Stimulated activated naive B cell treated with anti-CD40 and anti-IgM and Interleukin-4, amounts not matched to agents 10 μg/mL and 1 μg/mL and 100 μg/mL, for 72 hours (primary cell): Measurements from ENCODE around the gene CYP26C1.

ENCODE experiments used
- ATAC-seq, 2 donors: fragments of 150-1000 bp; cut with Tn5 transposase; replicated peaks; 2 replicates each; pipeline ENCODE4 v1.10.0; 2021; ENCODE audit warnings: moderate library complexity in 1 of 2
- DNase-seq: peaks from one replicate; pipeline ENCODE4 v3.0.0; 2021
- H3K27ac Mint-ChIP-seq: one replicate; pipeline ENCODE4 v1.8.0; 2022; ENCODE audit warnings: mild to moderate bottlenecking, mixed read lengths
- H3K27me3 Mint-ChIP-seq, 2 donors: one replicate each; pipeline ENCODE4 v1.8.0; 2022; ENCODE audit warnings: mixed read lengths in 2 of 2
- H3K36me3 Mint-ChIP-seq, 2 donors: one replicate each; pipeline ENCODE4 v1.8.0; 2022; ENCODE audit warnings: mixed read lengths in 2 of 2, mild to moderate bottlenecking in 1 of 2
- H3K4me1 Mint-ChIP-seq, 2 donors: one replicate each; pipeline ENCODE4 v1.8.0; 2022; ENCODE audit warnings: mixed read lengths in 2 of 2, mild to moderate bottlenecking in 1 of 2
- H3K4me3 Mint-ChIP-seq, 2 donors: one replicate each; pipeline ENCODE4 v1.8.0; 2022; ENCODE audit warnings: mild to moderate bottlenecking in 2 of 2, mixed read lengths in 2 of 2, moderate library complexity in 1 of 2
- H3K9me3 Mint-ChIP-seq, 2 donors: one replicate each; pipeline ENCODE4 v1.8.0; 2022; ENCODE audit warnings: mixed read lengths in 2 of 2, mild to moderate bottlenecking in 1 of 2

CYP26C1 gene

GRCh38 chr10:93069245-93069561 lies 8.6 kb downstream of the CYP26C1 start:
- Mint-ChIP-seq H3K4me1 (peaks cover 28 to 55% of the 10 kb centered on the region in 2 donors), H3K4me3 (no peak overlapping the region), H3K27me3 (peaks cover 73 to 87% of the 10 kb centered on the region in 2 donors), H3K27ac (no peak overlapping the region), H3K9me3 (no peaks in the 10 kb centered on the region), H3K36me3 (peaks cover 0 to under 1% of the 10 kb centered on the region in 2 donors)
- ATAC-seq, result no peak
- no peak for DNase-seq

DNA sequence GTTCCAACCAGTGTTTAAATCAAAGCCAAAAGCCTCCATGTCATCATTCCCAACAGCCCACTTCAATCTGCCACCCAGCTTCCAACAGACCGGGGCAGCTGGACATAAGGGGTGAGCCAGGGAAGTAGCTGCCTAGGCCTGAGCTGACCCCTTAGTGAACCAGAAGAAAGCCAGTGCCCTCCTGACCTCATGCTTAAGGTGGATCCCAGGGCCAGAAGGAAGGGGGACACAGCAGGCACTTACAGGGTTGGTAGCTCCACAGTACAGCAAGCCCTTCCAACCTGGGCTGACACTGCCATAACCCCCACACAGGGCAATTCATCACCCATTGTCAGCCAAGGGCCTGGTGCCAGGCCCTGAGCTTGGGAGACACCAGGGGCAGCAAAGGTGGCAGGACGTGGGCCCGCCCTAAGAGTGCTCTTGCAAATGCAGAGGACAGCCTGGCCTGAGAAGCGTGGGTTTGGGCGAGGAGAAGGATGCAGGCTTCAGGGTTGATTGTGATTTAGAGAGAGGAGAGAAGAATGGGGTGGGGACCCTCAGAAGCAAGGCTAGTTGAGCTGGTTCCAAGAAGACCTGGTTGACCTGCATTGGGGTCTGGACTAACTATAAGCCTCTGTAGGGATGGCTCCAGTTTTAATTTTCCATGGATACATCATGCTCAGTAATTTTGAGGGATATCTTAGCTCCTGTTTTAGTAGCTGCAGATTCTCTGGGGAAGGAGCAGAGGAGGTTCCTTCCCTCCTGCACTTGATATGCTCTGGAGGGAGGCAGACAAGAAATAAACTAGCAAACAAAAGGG lies 10.0 kb downstream of the CYP26C1 start:
- Mint-ChIP-seq H3K27me3 (peaks cover 70 to 84% of the 10 kb centered on the region in 2 donors), H3K4me3 (peak overlapping the region in 1 of 2 donors; percentile 7), H3K36me3 (peaks cover 0 to 4% of the 10 kb centered on the region in 2 donors), H3K9me3 (no peaks in the 10 kb centered on the region), H3K27ac (peak overlapping the region; percentile 78), H3K4me1 (peaks cover 31 to 61% of the 10 kb centered on the region in 2 donors)
- no peak for ATAC-seq
- no peak for DNase-seq

GRCh38 chr10:93071177-93071472 lies 10.5 kb downstream of the CYP26C1 start:
- ATAC-seq (no peak), DNase-seq (no peak)
- Mint-ChIP-seq H3K4me3 (peak overlapping the region; percentile 7 to 26), H3K27ac (peak overlapping the region; percentile 61), H3K27me3 (peaks cover 73 to 87% of the 10 kb centered on the region in 2 donors), H3K9me3 (no peaks in the 10 kb centered on the region), H3K36me3 (peaks cover 0 to 4% of the 10 kb centered on the region in 2 donors), H3K4me1 (peaks cover 33 to 63% of the 10 kb centered on the region in 2 donors)

GRCh38 chr10:93071674-93072224 lies 11.2 kb downstream of the CYP26C1 start:
- no peak overlapping the region for H3K27ac Mint-ChIP-seq
- peak overlapping the region; percentile 80 to 84 for H3K4me3 Mint-ChIP-seq
- H3K27me3 Mint-ChIP-seq, result peaks cover 71 to 87% of the 10 kb centered on the region in 2 donors

GRCh38 chr10:93072225-93072712 lies 11.7 kb downstream of the CYP26C1 start:
- H3K27ac Mint-ChIP-seq, result peak overlapping the region; percentile 71
- ATAC-seq, result no peak

More at GRCh38 chr10:93071674-93072224, 11.2 kb downstream of the CYP26C1 start:
- H3K36me3 Mint-ChIP-seq, result peaks cover 0 to 4% of the 10 kb centered on the region in 2 donors
- ATAC-seq (no peak), DNase-seq (no peak)
- no peaks in the 10 kb centered on the region for H3K9me3 Mint-ChIP-seq
- H3K4me1 Mint-ChIP-seq, result peaks cover 33 to 67% of the 10 kb centered on the region in 2 donors

GRCh38 chr10:93072713-93073538 lies 12.3 kb downstream of the CYP26C1 start:
- Mint-ChIP-seq H3K4me1 (peaks cover 33 to 68% of the 10 kb centered on the region in 2 donors), H3K27me3 (peaks cover 61 to 78% of the 10 kb centered on the region in 2 donors), H3K36me3 (peaks cover 0 to 4% of the 10 kb centered on the region in 2 donors), H3K4me3 (peak overlapping the region; percentile 60 to 84), H3K9me3 (no peaks in the 10 kb centered on the region), H3K27ac (peak overlapping the region; percentile 9)
- DNase-seq (no peak), ATAC-seq (peak in 1 of 2 donors; percentile 8)

More at GRCh38 chr10:93072225-93072712, 11.7 kb downstream of the CYP26C1 start:
- Mint-ChIP-seq H3K36me3 (peaks cover 0 to 4% of the 10 kb centered on the region in 2 donors), H3K4me1 (peaks cover 33 to 68% of the 10 kb centered on the region in 2 donors), H3K27me3 (peaks cover 68 to 84% of the 10 kb centered on the region in 2 donors), H3K9me3 (no peaks in the 10 kb centered on the region), H3K4me3 (peak overlapping the region; percentile 80 to 84)
- DNase-seq, result no peak

- H3K36me3 Mint-ChIP-seq, result peaks cover 0 to 4% of the 10 kb centered on the region in 2 donors
- H3K27ac Mint-ChIP-seq, result peak within 1 kb of the TSS; percentile 95
- peaks cover 30 to 62% of the 10 kb centered on the region in 2 donors for H3K4me1 Mint-ChIP-seq
- H3K9me3 Mint-ChIP-seq, result no peaks in the 10 kb centered on the region
- peaks cover 58 to 71% of the 10 kb centered on the region in 2 donors for H3K27me3 Mint-ChIP-seq
- H3K4me3 Mint-ChIP-seq, result peak within 1 kb of the TSS; percentile 84 to 88
- ATAC-seq (peak; percentile 71 to 80), DNase-seq (peak; percentile 64)
These were observed 13.0 kb downstream of the CYP26C1 start, which contains the start of gene CYP26A1 for GRCh38 chr10:93073539-93074146. TSS of gene CYP26A1 (plus strand) at chr10:93073893. CDS start at chr10:93073935, 42 bp downstream.

GRCh38 chr10:93074147-93074596 lies 13.6 kb downstream of the CYP26C1 start:
- peaks cover 0 to 4% of the 10 kb centered on the region in 2 donors for H3K36me3 Mint-ChIP-seq
- ATAC-seq, result peak; percentile 25 to 43
- no peak for DNase-seq
- H3K27ac Mint-ChIP-seq, result peak overlapping the region; percentile 95
- peaks cover 53 to 67% of the 10 kb centered on the region in 2 donors for H3K27me3 Mint-ChIP-seq
- peaks cover 28 to 58% of the 10 kb centered on the region in 2 donors for H3K4me1 Mint-ChIP-seq
- H3K9me3 Mint-ChIP-seq, result no peaks in the 10 kb centered on the region
- peak overlapping the region; percentile 84 to 88 for H3K4me3 Mint-ChIP-seq

DNA sequence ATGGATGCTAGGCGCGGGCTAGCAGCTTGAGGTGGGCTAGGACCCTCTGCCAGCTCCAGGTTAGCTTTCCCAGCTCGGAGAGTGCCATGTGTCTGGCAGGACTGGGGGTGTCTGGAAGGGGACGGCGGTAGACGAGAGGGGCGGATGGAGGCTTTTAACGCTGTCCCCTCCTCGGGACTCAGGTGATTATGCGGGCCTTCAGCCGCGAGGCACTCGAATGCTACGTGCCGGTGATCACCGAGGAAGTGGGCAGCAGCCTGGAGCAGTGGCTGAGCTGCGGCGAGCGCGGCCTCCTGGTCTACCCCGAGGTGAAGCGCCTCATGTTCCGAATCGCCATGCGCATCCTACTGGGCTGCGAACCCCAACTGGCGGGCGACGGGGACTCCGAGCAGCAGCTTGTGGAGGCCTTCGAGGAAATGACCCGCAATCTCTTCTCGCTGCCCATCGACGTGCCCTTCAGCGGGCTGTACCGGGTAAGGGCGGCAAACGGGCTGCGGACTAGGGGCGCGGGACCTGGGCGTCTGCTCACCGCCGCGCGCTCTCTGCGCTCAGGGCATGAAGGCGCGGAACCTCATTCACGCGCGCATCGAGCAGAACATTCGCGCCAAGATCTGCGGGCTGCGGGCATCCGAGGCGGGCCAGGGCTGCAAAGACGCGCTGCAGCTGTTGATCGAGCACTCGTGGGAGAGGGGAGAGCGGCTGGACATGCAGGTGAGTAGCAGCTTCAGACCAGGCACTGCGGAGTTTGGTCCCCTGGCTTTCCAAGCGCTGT lies 14.2 kb downstream of the CYP26C1 start:
- peak overlapping the region; percentile 84 to 88 for H3K4me3 Mint-ChIP-seq
- H3K4me1 Mint-ChIP-seq, result peaks cover 28 to 58% of the 10 kb centered on the region in 2 donors
- peaks cover 0 to 4% of the 10 kb centered on the region in 2 donors for H3K36me3 Mint-ChIP-seq
- peak overlapping the region; percentile 95 for H3K27ac Mint-ChIP-seq
- peak in 1 of 2 donors; percentile 17 for ATAC-seq
- peaks cover 55 to 69% of the 10 kb centered on the region in 2 donors for H3K27me3 Mint-ChIP-seq
- no peaks in the 10 kb centered on the region for H3K9me3 Mint-ChIP-seq
- DNase-seq, result no peak

DNA sequence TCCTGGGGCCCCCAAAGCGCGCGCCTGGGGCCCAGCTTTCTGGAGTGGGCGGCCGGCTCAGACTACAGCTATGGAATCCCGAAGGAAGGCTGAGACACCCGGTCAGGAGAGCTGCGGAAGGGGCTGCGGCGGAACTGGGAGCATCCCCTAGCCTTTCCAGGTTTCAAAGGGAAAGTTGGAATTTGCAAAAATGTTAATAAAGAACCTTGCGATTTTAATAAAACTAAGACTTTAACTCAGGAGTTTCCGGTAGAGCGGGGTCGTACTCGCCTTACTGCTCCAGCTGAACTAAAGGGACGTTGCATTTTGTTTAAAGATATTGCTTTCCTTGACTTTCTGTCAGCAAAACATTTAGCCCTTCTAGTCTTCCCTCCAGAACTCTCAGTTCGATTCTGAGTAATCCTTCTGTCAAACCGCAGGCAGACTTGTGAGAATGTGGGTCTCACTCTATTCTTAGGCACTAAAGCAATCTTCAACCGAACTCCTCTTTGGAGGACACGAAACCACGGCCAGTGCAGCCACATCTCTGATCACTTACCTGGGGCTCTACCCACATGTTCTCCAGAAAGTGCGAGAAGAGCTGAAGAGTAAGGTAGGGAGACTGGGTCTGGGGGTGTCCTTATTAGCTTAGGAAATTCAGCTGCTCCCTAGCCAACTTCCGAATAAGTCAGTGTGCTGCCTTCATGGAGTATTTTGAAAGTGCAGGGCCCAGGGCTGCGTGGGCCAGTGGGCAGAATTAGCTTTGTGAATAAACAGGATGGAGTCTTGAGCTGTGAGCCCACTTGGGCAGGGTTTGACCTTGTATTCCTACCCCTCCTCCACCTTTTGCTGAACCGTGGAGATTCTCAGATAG lies 15.0 kb downstream of the CYP26C1 start:
- ATAC-seq (peak; percentile 50 to 51), DNase-seq (no peak)
- H3K27ac Mint-ChIP-seq, result no peak overlapping the region

GRCh38 chr10:93076871-93077270 lies 16.3 kb downstream of the CYP26C1 start:
- Mint-ChIP-seq H3K9me3 (no peaks in the 10 kb centered on the region), H3K27ac (no peak overlapping the region), H3K4me1 (peaks cover 22 to 55% of the 10 kb centered on the region in 2 donors), H3K36me3 (peaks cover 0 to 4% of the 10 kb centered on the region in 2 donors), H3K27me3 (peaks cover 50 to 68% of the 10 kb centered on the region in 2 donors), H3K4me3 (no peak overlapping the region)
- no peak for ATAC-seq
- DNase-seq, result no peak

More for the DNA sequence above, 15.0 kb downstream of the CYP26C1 start:
- no peaks in the 10 kb centered on the region for H3K9me3 Mint-ChIP-seq
- peak overlapping the region; percentile 25 to 84 for H3K4me3 Mint-ChIP-seq
- H3K27me3 Mint-ChIP-seq, result peaks cover 55 to 69% of the 10 kb centered on the region in 2 donors
- H3K36me3 Mint-ChIP-seq, result peaks cover 0 to 4% of the 10 kb centered on the region in 2 donors
- peaks cover 30 to 66% of the 10 kb centered on the region in 2 donors for H3K4me1 Mint-ChIP-seq

- DNase-seq (no peak), ATAC-seq (no peak)
- Mint-ChIP-seq H3K27me3 (peaks cover 44 to 58% of the 10 kb centered on the region in 2 donors), H3K36me3 (peaks cover 0 to 4% of the 10 kb centered on the region in 2 donors), H3K27ac (no peak overlapping the region), H3K9me3 (no peaks in the 10 kb centered on the region), H3K4me3 (no peak overlapping the region), H3K4me1 (peaks cover 16 to 45% of the 10 kb centered on the region in 2 donors)
These were observed 17.3 kb downstream of the CYP26C1 start for GRCh38 chr10:93077860-93078337.
